Glutamatergic neuron (in vitro differentiated cells): ENCODE results near the gene KRTAP5-7. TPM values are rescaled to one million over a fixed set of nuclear protein-coding genes. Genes with fewer than 3 reads are reported as not detected.

Experiments
- DNase-seq: peaks from one replicate; pipeline ENCODE4 v3.0.0; 2022
- H3K27ac Mint-ChIP-seq: one replicate; pipeline ENCODE4 v1.8.0; 2020; ENCODE audit warnings: mild to moderate bottlenecking, mixed read lengths, inconsistent platforms; ENCODE audit not compliant: unreplicated experiment
- H3K27me3 Mint-ChIP-seq: one replicate; pipeline ENCODE4 v1.8.0; 2020; ENCODE audit warnings: mild to moderate bottlenecking, moderate library complexity, mixed read lengths, inconsistent platforms; ENCODE audit not compliant: unreplicated experiment
- H3K36me3 Mint-ChIP-seq: one replicate; pipeline ENCODE4 v1.8.0; 2020; ENCODE audit warnings: mild to moderate bottlenecking, mixed read lengths, inconsistent platforms; ENCODE audit not compliant: unreplicated experiment
- H3K4me1 Mint-ChIP-seq: one replicate; pipeline ENCODE4 v1.8.0; 2020; ENCODE audit warnings: mild to moderate bottlenecking, low read depth, mixed read lengths, inconsistent platforms; ENCODE audit not compliant: unreplicated experiment
- H3K4me3 Mint-ChIP-seq: one replicate; pipeline ENCODE4 v1.8.0; 2020; ENCODE audit warnings: mild to moderate bottlenecking, mixed read lengths, inconsistent platforms; ENCODE audit not compliant: unreplicated experiment
- H3K9me3 Mint-ChIP-seq: one replicate; pipeline ENCODE4 v1.8.0; 2020; ENCODE audit warnings: mild to moderate bottlenecking, moderate library complexity, mixed read lengths, inconsistent platforms; ENCODE audit not compliant: unreplicated experiment
- total RNA-seq: library from RNA; stranded (reverse); fragmentation: NEBNext Ultra II Directional; extraction: Animal tissue kit (Norgen Biotek cat#: 25700); gene quantifications from one replicate; pipeline ENCODE4 v1.2.1, GENCODE V29; 2021; ENCODE audit not compliant: unreplicated experiment
- TF ChIP-seq, protein P1 (sequence below): fragments of 200-600 bp; sonication (generic); IDR thresholded peaks from one replicate; pipeline ENCODE4 v1.5.0; 2021; ENCODE audit not compliant: partially characterized antibody, unreplicated experiment

Gene KRTAP5-7
- total RNA-seq, 1 donor from 2014 or later = not detected

DNA sequence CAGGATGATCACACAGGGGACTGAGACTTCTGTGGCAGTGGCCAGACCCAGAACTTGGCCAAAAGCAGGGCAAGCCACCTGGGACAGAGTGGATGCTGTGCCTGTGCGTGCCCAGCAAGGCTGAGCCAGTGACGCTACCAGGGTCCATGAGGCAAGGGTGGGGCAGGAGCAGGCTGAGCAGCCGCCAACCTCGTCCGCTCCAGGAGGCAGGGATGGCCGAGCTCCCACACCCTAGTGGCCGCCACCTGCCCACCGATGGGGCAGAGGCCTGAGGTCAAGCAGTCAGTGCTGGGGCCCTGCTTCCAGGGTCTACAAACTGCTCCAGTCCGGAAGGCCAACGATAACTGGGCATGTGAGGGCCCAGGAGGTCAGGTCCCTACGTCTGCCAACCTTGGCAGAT is 28.4 kb downstream of the KRTAP5-7 start:
- Mint-ChIP-seq H3K27me3 (peaks cover 6% of the 10 kb centered on the region), H3K4me3 (no peak overlapping the region), H3K9me3 (peaks cover 5% of the 10 kb centered on the region), H3K27ac (no peak overlapping the region), H3K36me3 (peaks cover 4% of the 10 kb centered on the region), H3K4me1 (no peaks in the 10 kb centered on the region)
- TF ChIP-seq, protein P1, sequence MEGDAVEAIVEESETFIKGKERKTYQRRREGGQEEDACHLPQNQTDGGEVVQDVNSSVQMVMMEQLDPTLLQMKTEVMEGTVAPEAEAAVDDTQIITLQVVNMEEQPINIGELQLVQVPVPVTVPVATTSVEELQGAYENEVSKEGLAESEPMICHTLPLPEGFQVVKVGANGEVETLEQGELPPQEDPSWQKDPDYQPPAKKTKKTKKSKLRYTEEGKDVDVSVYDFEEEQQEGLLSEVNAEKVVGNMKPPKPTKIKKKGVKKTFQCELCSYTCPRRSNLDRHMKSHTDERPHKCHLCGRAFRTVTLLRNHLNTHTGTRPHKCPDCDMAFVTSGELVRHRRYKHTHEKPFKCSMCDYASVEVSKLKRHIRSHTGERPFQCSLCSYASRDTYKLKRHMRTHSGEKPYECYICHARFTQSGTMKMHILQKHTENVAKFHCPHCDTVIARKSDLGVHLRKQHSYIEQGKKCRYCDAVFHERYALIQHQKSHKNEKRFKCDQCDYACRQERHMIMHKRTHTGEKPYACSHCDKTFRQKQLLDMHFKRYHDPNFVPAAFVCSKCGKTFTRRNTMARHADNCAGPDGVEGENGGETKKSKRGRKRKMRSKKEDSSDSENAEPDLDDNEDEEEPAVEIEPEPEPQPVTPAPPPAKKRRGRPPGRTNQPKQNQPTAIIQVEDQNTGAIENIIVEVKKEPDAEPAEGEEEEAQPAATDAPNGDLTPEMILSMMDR = no peak
- DNase-seq = no peak

DNA sequence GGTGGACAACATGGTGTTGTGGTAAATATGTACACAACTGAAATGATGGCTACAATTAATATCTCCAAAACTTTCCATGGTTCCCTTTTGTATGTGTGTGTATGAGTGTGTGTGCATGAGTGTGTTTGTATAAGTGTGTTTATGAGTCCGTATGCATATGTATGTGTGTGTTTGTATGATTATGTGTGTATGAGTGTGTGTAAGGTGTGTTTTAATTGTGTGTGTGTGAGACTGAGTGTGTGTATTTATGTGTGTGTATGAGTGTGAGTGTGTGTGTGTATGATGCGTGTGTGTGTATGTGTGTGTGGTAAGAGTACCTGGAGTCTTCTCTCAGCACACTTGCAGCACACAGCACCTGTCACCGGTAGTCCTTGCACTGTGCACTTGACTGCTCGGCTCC is 29.0 kb downstream of the KRTAP5-7 start:
- Mint-ChIP-seq H3K4me1 (no peaks in the 10 kb centered on the region), H3K9me3 (peaks cover 9% of the 10 kb centered on the region), H3K4me3 (no peak overlapping the region), H3K27me3 (peaks cover 6% of the 10 kb centered on the region), H3K36me3 (peaks cover 4% of the 10 kb centered on the region), H3K27ac (no peak overlapping the region)
- DNase-seq = no peak
- TF ChIP-seq, protein P1 = no peak

DNA sequence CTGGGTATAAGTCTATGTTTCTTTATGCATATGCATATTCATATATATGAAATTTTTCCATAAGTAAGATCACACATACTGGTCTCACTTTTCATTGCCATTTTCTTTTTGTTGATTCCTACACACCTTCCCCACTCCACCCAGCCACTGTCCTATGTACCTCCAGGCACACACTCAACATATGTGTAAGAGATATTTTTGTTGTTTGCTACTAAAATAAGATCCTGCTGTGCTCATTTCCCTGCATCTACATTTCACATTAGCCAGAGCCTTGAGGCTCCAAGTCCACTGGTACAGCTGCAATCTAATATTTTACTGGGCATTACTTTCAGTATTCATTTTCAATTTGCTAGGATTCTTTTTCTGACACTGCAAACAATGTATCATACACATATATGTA is 30.2 kb downstream of the KRTAP5-7 start:
- Mint-ChIP-seq H3K36me3 (peaks cover 4% of the 10 kb centered on the region), H3K9me3 (peaks cover 9% of the 10 kb centered on the region), H3K4me1 (no peaks in the 10 kb centered on the region), H3K27me3 (peaks cover 6% of the 10 kb centered on the region), H3K4me3 (no peak overlapping the region), H3K27ac (no peak overlapping the region)
- TF ChIP-seq, protein P1 = no peak
- no peak for DNase-seq

DNA sequence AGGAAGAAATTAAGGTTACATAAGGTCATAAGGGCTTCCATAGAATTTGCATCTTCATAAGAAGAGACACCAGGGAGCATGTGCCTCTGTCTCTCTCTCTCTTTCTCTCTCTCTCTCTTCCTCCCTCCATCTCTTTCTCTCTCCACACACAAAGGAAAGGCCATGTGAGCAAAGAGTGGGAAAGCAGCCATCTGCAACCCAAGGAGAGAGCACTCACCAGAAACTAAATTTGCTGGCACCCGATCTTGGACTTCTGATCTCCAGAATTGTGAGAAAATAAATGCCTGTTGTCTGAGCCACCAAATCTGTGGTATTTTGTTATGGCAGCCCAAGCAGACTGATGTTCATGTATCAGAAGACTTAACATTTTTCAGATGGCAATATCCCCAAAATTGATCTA is 31.9 kb downstream of the KRTAP5-7 start:
- H3K27me3 Mint-ChIP-seq = peaks cover 6% of the 10 kb centered on the region
- H3K4me1 Mint-ChIP-seq = no peaks in the 10 kb centered on the region
- DNase-seq = no peak
- TF ChIP-seq, protein P1 = no peak
- peaks cover 15% of the 10 kb centered on the region for H3K36me3 Mint-ChIP-seq
- no peak overlapping the region for H3K4me3 Mint-ChIP-seq
- H3K27ac Mint-ChIP-seq = no peak overlapping the region
- peaks cover 10% of the 10 kb centered on the region for H3K9me3 Mint-ChIP-seq

DNA sequence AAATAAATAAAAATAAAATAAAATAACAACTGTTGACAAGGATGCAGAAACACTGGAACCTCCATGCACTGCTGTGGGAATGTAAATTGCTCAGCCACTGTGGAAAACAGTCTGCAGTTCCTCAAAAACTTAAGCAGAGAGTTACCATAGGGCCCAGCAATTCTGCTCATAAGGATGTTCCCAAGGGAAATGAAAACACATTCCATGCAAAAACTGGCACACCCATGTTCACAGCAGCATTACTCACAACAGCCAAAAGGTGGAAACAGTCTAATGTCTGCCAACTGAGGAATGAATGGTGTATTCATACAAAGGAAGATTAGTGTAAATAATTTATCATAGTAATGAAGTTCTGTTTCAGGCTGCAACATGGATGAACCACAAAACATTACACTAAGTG is 35.1 kb downstream of the KRTAP5-7 start:
- H3K4me1 Mint-ChIP-seq = peaks cover 12% of the 10 kb centered on the region
- peaks cover 16% of the 10 kb centered on the region for H3K9me3 Mint-ChIP-seq
- TF ChIP-seq, protein P1 = no peak
- no peak for DNase-seq
- no peak overlapping the region for H3K27ac Mint-ChIP-seq
- H3K36me3 Mint-ChIP-seq = peaks cover 15% of the 10 kb centered on the region
- no peak overlapping the region for H3K4me3 Mint-ChIP-seq
- H3K27me3 Mint-ChIP-seq = peaks cover 10% of the 10 kb centered on the region
